GM21825 (cell line): ENCODE data around the gene NEGR1.

Experiments
- ATAC-seq: cut with Tn5 transposase; IDR thresholded peaks from one replicate; pipeline ENCODE4 v1.9.1; 2021; ENCODE audit warnings: mild to moderate bottlenecking, moderate library complexity; ENCODE audit not compliant: unreplicated experiment

The NEGR1 gene

GRCh38 chr1:71509051-71509595, 773.2 kb downstream of the NEGR1 start:
- ATAC-seq: no peak

- no peak for ATAC-seq
Observed at GRCh38 chr1:71502006-71502405, 780.3 kb downstream of the NEGR1 start.

DNA sequence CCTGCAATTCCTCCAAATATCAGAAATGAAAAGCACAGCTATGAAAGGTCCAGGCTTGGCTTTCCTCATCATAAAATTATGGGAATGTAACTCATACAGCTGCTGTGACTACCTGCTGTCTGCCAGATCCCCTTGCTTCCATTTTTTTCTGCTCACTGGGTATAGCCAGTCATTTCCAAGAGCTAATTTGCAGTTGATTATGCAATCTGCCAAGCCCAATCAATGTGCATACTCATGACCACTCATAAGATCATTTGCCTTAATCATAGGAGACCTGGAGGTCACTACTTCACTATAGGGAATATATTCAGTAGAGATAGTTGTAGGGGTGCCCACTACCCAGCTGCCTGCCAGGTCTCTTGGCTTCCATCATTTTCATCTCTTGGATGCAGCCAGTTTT, 783.8 kb downstream of the NEGR1 start:
- no peak for ATAC-seq

- ATAC-seq: no peak
Observed at GRCh38 chr1:71494163-71494562, 788.2 kb downstream of the NEGR1 start.

- ATAC-seq: no peak
Observed at GRCh38 chr1:71492298-71493041, 789.9 kb downstream of the NEGR1 start.

- no peak for ATAC-seq
Observed at GRCh38 chr1:71490432-71490831, 791.9 kb downstream of the NEGR1 start.

GRCh38 chr1:71488555-71489252, 793.6 kb downstream of the NEGR1 start:
- no peak for ATAC-seq

DNA sequence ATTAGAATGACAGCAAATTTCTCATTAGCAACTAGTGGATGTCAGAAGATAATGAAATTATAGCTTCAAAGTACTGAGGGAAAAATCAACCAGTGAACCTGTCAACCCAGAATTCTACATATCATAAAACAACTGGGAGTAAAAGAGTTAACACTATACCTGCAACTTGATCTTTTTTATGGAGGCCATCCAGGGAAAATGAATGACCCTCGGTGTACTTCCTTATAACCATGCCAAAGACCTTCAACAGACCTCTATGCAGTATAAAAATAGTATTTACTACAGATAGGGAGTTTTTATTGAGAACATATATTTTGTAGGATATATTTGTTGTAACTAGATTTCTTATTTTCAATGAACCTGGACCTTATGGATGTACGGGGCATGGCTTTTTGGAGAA, 809.0 kb downstream of the NEGR1 start:
- no peak for ATAC-seq

DNA sequence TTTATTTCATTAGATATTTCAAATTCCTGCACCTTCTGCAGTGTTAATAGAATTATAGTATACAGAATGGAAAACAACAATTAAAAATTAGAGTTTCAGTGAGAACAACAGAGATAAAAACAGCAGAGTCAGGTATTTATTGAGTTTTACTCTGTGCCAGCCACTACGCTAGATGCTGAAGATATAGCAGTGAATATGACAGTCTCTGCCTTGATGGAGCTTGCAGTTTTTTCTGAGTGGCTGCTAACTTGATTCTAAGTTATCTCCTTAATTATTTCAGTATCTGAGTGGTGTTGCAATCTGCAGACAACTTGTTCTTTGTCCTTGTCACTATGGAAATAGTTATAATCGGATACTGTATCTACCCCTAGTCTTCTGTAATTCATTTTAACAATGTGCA, 817.2 kb downstream of the NEGR1 start:
- no peak for ATAC-seq

DNA sequence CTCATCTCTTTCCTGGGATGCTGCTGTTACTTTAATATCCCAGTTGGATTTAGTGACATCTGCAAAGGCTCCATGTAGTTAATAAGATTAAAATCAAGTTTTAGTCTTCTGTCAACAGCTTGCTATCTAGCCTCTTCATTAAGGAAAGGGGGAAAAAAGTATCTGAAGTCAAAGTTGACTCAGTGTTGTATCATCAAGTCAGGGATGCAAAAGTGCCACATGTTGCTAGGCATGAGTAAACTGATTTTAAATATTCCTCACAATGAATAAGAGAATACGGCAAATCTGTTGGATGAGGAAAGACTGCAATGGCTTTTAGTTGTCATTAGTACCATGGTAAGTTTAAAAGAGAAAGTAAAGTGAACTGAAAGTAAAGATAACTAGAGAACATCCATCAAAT, 818.3 kb downstream of the NEGR1 start:
- ATAC-seq: no peak

DNA sequence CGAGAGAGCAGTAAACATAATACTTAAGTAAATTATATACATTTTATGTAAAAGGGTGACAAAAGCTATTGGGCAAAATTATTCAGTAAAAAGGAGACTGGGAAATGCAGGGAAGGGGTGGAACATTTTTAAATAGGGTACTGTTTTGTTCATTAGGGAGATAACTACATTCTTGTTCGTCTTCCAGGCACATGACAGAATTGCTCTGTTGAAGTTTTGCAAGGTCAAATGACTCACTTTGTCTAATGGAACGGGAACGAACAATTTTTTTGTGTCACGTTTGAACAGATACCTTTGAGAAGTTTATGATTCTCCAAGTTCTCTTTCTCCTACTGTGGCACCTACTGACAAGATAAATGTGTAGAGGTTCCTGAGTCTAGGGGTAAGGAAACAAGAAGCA, 819.2 kb downstream of the NEGR1 start:
- no peak for ATAC-seq

DNA sequence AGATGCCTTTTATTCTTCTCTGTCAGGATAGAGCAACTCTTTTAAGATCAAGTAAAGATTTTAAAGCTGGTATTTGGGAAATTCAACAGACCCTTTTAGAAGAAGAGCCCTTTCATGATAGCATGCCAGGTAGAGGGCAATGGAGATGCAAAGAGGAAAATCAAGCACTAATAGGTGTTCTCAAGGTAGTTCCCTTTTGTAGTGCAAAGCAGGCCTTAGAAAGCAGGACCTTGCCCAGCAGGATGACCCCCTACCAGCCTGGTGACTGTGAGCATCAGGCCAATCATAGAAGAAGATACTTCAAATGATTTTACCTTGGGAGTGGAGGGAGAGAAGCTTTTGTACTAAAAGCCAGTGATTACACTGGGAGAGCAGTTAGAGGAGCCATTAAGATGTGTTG, 820.1 kb downstream of the NEGR1 start:
- no peak for ATAC-seq

DNA sequence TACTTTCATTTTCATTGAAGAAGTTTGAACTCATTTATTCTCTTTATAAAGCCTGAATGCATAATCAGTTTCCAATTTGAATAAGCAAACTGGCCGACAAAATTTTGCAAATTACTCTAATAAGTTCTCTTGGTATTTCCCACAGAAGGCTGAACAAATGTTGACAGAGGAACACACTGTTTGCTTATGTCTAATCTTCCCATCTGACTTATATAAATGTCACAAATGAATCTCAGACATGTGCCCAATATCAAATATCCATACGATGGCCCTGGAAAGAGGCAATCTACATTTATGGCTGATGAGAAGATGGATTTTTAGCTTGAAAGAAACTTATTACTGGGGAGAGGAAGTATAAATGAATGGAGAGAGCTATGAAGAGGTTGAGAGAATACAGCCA, 820.9 kb downstream of the NEGR1 start:
- ATAC-seq: no peak

DNA sequence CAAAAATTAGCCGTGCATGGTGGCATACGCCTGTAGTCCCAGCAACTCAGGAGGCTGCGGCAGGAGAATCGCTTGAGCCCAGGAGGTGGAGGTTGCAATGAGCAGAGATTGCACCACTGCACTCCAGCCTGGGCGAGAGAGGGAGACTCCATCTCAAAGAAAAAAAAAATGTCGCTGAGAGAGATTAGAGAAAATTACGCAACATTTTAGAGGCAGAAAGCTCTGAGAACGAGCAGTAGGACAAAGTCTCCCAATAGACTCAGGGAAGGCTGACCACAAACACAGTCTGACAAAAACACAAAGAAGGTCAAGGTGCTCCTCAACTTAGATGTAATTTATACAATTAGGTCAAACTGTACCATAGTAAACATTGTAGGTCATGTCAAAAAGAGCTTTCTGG, 833.9 kb downstream of the NEGR1 start:
- no peak for ATAC-seq

DNA sequence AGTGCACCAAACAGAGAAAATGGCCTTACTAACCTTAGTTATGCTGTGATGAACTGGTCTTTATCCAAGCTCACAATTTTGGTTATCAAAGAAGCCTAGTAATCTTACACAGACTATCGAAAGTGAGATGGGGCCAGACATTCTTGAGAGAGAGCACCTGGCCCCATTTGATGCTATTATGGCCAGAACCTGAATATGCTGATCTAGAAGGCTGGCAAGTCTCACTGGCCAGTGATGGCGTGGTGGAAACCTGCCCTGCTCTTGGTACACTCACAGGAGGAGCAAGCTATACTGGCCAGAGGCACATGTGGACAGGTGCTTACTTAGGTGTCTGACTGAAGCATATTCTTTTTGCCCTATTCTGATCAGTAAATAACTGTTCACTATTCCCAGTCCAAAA, 843.7 kb downstream of the NEGR1 start:
- ATAC-seq: no peak

DNA sequence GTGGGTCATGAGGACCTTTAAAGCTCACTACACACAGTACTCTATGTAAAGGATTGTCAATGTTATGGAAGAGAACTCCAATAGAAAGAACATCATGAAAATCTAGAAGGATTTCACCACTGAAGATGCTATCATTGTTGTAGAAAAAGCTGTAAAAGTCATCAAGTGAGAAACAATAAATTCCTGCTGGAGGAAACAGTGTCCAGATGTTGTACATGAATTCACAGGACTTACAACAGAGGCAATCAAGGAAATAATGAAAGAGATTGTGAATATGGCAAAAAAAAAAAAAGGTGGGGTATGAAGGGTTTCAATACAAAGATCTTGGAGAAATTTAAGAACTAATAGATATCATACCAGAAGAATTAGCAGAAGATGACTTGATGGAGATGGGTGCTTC, 846.4 kb downstream of the NEGR1 start:
- no peak for ATAC-seq

GRCh38 chr1:71434240-71434639, 848.1 kb downstream of the NEGR1 start:
- no peak for ATAC-seq

DNA sequence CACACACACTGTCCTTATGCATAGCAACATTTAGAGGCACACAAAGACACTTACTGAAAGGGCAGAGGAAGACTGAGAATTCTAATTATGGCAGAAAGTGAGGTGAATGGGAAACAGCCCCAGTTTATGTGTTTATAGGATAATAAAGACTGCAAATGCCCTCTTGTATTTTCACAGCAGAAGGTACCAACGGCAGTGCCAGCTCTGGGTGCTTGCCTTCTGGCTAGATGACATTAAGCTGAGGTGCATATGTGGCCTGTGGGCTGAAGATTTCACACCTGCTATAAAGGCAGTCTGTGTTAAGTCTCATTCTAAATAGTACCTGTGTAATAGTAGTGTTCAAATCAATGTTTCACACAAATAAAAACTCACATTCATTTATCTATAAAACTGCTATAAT, 854.3 kb downstream of the NEGR1 start:
- ATAC-seq: no peak

GRCh38 chr1:71427066-71427465, 855.3 kb downstream of the NEGR1 start:
- ATAC-seq: no peak

DNA sequence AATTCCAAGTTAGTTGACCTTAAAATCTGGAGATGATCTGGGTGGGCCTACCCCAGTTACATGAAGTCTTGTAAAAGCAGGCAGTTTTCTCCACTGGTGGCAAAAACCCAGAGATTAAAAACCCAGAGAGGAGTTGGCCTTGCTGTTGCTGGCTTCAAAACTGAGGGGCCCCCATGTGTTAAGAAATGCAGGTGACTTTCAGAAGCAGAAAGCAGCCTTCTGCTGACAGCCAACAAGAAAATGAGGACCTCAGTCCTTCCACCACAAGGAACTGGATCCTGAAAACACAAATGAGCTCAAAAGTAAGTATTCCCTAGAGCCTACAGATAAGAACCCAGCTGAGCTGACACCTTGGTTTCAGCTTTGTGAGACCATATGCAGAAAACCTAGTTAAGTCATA, 857.8 kb downstream of the NEGR1 start:
- ATAC-seq: no peak

- no peak for ATAC-seq
Observed at GRCh38 chr1:71422221-71422620, 860.1 kb downstream of the NEGR1 start.

- no peak for ATAC-seq
Observed at GRCh38 chr1:71417421-71417820, 864.9 kb downstream of the NEGR1 start.
